GM12891 (cell line): ENCODE measurements around the gene KIF6.
"Not testable (repeated sequence)": the region's sequence is repeated elsewhere in the genome, so short reads cannot be mapped to it uniquely, and the experiment has no call there.

Source experiments
- DNase-seq: peaks from one replicate; pipeline ENCODE4 v3.0.0; 2011; ENCODE audit warnings: low spot score; ENCODE audit not compliant: insufficient read length
- FAIRE-seq: peaks from 2 replicates; lab custom pipeline; 2011; peaks lifted over from hg19 to GRCh38; lab: Jason Lieb, UNC
- PAX5 ChIP-seq: IDR thresholded peaks from 2 replicates; pipeline ENCODE4 v1.6.1; 2011; ENCODE audit warnings: low read length, moderate library complexity, mild to moderate bottlenecking; ENCODE audit not compliant: insufficient read depth, severe bottlenecking
- POLR2A ChIP-seq: IDR thresholded peaks from 2 replicates; pipeline ENCODE4 v1.6.1; 2011; ENCODE audit warnings: low read depth, low read length, control low read depth
- POLR2AphosphoS5 ChIP-seq: IDR thresholded peaks from 2 replicates; pipeline ENCODE4 v1.6.1; 2011; ENCODE audit warnings: low read depth, low read length, control low read depth
- POU2F2 ChIP-seq: IDR thresholded peaks from 2 replicates; pipeline ENCODE4 v1.6.1; 2011; ENCODE audit warnings: low read depth, mild to moderate bottlenecking, control low read depth, low read length, moderate library complexity
- SPI1 ChIP-seq: IDR thresholded peaks from 2 replicates; pipeline ENCODE4 v1.6.1; 2011; ENCODE audit warnings: low read depth, low read length, control low read depth
- TAF1 ChIP-seq: IDR thresholded peaks from 2 replicates; pipeline ENCODE4 v1.6.1; 2011; ENCODE audit warnings: low read depth, low read length, control low read depth

KIF6 gene

DNA sequence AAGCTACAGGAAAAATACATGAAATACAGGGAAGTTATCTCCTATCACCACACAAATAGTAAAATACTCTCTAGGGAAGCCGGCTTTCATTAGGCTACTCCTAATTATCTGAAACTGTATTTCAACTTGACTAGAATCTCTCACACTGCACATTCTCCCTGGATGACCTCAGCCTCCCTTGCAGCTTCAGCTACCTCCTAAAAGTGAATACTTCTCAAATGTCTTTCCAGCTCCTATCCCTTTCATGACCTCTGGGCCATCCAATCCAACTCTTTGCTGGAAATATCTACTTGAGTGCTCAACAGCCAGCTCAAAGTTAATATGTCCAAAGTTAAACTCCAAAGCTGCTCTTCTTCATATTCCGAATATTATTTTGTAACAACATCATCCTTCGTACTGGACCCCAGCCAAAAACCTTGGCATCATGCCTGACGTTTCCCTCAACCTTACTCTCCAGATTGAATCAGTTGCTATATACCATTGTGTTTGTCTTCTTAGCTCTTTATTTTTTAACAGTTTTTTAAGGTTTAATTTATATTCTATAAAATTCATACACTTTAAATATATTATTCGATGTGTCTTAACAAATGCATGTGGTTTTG, 29.4 kb upstream of the KIF6 start:
- TF ChIP-seq POU2F2 (no peak), POLR2AphosphoS5 (no peak), SPI1 (no peak), PAX5 (no peak), POLR2A (no peak), TAF1 (no peak)
- no peak for FAIRE-seq

DNA sequence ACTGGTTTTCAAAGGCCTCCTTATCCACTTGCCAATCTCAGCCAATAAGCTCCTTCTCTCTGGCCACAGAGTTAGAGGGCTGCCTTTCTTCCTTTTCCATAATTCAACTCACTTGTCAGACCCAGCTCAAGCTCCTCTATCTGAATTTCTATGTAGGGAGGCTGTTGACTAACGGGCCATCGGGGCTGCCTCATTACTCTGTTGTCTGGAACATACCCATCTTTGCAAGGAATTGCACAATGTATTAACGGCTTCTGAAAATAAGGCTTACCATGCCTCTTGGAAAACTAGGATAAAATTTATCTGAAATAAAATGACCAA, 28.5 kb upstream of the KIF6 start:
- DNase-seq (no peak), FAIRE-seq (no peak)
- TF ChIP-seq POLR2AphosphoS5 = no peak
- TF ChIP-seq POLR2A = no peak
- no peak for TF ChIP-seq POU2F2
- TF ChIP-seq SPI1 = no peak
- no peak for TF ChIP-seq PAX5
- no peak for TF ChIP-seq TAF1

More for the DNA sequence above, 29.4 kb upstream of the KIF6 start:
- DNase-seq = no peak

DNA sequence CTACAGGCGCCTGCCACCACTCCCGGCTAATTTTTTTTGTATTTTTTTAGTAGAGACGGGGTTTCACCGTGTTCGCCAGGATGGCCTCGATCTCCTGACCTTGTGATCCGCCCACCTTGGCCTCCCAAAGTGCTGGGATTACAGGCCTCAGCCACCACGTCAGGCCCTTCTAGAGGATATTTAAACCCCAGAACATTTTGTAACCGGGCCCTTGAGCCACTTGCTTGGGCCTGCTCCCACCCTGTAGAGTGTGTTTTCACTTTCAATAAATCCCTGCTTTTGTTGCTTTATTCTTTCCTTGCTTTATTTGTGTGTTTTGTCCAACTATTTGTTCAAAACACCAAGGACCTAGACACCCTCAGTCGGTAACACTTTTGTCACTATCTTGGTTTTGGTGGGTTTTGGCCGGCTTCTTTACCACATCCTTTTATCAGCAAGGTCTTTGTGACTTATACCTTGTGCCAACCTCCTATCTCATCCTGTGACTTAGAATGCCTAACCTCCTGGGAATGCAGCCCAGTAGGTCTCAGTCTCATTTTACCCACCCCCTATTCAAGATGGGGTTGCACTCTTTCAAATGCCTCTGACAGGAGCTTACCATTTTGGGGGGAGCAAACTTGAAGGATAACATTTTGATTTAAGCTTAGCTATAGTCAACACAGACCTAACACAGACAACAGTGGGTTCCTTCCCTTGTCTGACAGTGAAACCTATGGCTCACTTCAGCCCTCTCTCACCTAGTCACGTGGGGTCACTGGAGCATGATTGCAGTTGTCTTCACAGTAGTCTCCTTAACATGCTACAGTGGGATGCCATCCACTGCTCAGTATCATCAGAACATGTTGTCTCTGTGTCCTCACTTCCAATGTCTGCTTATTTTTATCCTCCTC, 27.9 kb upstream of the KIF6 start:
- DNase-seq (peak; percentile 11), FAIRE-seq (no peak)
- no peak for TF ChIP-seq POLR2A
- TF ChIP-seq PAX5 = no peak
- TF ChIP-seq POU2F2 = no peak
- TF ChIP-seq POLR2AphosphoS5 = no peak
- TF ChIP-seq TAF1 = no peak
- TF ChIP-seq SPI1 = no peak

DNA sequence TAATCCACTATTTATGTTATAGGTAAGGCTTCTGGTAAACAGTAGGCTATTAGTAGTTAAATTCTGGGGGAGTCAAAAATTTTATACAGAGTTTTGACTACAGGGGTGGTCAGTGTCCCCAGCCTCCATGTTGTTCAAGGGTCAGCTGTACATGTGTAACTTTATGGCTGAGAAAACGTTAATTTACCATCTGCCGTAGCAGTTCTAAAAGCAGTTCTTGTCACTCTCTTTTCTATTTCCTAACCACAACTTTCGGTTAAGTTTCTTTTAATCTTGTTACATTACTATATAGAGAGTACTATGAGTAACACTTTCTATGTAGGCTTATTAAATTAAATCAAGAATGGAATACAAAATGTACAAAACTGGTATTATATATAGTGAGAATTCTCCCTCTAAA, 21.6 kb upstream of the KIF6 start:
- no peak for FAIRE-seq
- DNase-seq = no peak
- TF ChIP-seq POLR2A = no peak
- TF ChIP-seq TAF1 = no peak
- TF ChIP-seq SPI1 = no peak
- TF ChIP-seq PAX5 = no peak
- TF ChIP-seq POLR2AphosphoS5 = no peak
- TF ChIP-seq POU2F2 = no peak

DNA sequence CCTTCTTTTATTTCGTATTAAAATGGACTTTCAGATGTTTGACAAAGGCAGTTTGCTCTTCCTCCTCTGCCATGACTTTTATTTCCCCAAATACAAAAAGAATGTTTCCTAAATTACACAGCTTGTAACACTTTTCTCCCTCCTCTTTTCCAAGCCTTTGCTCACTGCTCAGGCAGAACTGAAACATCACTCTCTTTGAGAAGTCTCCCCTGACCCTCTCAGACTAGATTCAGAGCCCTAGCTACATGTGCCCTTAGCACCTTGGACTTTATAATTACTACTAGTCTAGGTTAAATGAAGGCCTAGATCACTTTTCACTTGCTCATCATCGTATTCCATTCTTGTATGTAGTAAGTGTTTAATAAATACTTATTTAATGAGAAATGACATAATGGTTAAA, 8.5 kb upstream of the KIF6 start:
- DNase-seq (no peak), FAIRE-seq (no peak)
- no peak for TF ChIP-seq POLR2AphosphoS5

DNA sequence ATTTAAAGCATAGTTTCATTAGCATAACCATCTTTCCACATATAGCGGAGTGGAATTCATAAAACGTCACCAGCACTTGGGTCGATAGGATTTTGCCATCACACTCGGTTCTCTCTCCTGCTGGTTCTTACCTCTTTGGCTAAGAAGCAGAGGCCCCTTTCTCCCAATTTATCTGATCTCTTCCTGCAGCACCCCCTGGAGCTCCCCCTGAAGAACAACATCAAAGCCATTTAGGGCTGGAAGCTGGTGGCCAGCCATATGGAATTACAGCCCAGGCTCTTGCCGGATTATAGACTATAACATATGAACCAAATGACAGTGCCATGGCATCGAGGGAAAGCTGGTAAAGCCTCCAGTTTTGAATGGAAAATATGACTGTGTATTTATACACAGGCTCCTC, 6.4 kb upstream of the KIF6 start:
- TF ChIP-seq SPI1 (no peak), PAX5 (no peak), TAF1 (no peak), POLR2A (no peak), POU2F2 (no peak), POLR2AphosphoS5 (no peak)
- DNase-seq = no peak
- FAIRE-seq = no peak

DNA sequence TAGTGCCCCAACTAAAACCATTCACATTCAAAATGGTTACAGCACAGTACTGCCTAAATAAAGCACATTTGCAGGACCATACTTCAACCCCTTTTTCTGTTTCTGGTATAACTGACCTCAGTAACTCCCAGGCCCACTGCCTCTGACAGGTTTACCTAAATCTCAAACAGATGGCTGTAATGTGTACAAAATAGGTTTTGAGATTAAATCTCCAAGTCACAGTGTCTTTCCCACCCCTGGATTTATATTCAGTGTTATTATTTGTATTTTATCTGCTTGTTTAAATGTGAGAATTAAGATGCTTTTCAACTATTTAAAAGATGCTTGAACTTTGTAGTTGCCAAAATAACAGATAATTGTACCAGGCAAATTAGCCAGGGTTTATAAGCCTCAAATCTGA, 4.7 kb upstream of the KIF6 start:
- FAIRE-seq = no peak
- TF ChIP-seq TAF1 = no peak
- TF ChIP-seq POLR2AphosphoS5 = no peak
- no peak for TF ChIP-seq POU2F2
- no peak for TF ChIP-seq POLR2A
- no peak for TF ChIP-seq SPI1
- no peak for TF ChIP-seq PAX5
- no peak for DNase-seq

DNA sequence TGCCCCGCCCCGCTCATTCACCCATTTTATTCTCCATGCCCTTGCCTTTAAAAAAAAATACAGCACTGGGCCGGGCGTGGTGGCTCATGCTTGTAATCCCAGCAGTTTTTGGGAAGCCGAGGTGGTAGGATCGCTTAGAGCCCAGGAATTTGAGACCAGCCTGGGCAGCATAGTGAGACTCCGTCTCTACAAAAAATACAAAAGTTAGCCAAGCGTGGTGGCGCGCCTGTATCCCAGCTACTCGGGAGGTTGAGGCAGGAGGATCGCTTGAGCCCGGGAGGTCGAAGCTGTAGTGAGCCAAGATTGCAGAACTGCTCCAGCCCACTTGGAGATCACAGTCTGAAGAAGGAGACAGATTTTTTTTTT, 407 bp upstream of the KIF6 start:
- TF ChIP-seq SPI1 (no peak), TAF1 (no peak), PAX5 (no peak), POU2F2 (no peak), POLR2AphosphoS5 (no peak), POLR2A (no peak)
- DNase-seq (no peak), FAIRE-seq (no peak)

DNA sequence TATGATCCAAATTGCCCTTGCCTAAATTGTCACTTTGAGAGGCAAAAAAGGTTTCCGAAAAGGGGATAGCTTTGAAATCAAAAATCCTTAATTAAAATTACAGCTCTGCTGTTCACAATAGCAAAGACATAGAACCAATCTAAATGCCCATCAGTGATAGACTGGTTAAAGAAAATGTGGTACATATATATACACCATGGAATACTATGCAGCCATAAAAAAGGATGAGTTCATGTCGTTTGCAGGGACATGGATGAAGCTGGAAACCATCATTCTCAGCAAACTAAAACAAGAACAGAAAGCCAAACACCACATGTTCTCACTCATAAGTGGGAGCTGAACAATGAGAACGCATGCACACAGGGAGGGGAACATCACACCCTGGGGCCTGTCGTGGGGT, 1.9 kb downstream of the KIF6 start:
- FAIRE-seq, DNase-seq: not testable (repeated sequence)

DNA sequence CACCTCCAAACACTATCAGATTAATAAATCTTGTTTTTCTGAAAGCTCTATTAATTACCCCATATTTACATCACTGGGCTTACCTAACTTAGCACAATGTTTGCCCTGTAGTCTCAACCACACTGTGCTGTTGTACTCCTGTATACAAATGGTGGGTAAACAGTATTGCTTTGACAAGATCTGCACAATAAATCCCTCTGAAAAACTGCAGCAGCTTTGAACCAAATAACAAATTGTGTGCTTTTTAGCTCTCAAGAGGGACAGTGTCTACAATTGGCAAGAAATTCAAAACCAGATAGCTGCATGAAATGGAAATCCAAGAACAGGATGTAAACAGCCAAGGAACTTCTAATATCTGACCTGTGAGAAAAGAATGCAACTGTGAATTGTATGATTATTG, 10.4 kb downstream of the KIF6 start:
- DNase-seq (no peak), FAIRE-seq (no peak)
- no peak for TF ChIP-seq PAX5
- TF ChIP-seq SPI1 = no peak
- TF ChIP-seq POU2F2 = no peak
- TF ChIP-seq POLR2AphosphoS5 = no peak
